Upper lobe of left lung (tissue), 4 donors: Measurements from ENCODE around the gene ZNF30.
"Not testable (repeated sequence)": the region's sequence is repeated elsewhere in the genome, so short reads cannot be mapped to it uniquely, and the experiment has no call there.

Source experiments
- EP300 ChIP-seq, 4 donors: sonication (generic); formaldehyde crosslinking; IDR thresholded peaks; one replicate each; pipeline ENCODE4 v1.5.1; 2017; ENCODE audit warnings: antibody characterized with exemption in 4 of 4, control low read depth in 2 of 4
- POLR2A ChIP-seq, 4 donors: fragments of 450-650 bp; IDR thresholded peaks; one replicate each; pipeline ENCODE4 v1.5.1; 2016 to 2017; ENCODE audit warnings: antibody characterized with exemption in 4 of 4, mild to moderate bottlenecking in 2 of 4
- TF ChIP-seq, protein P1 (sequence below), 6 experiments: fragments of 450-650 bp in 4 of 6; fragments of 200-600 bp in 2 of 6; sonication (generic) in 2 of 6; IDR thresholded peaks; one replicate each; pipeline ENCODE4 v1.5.1; 2016 to 2019; ENCODE audit warnings: antibody characterized with exemption in 6 of 6

DNA sequence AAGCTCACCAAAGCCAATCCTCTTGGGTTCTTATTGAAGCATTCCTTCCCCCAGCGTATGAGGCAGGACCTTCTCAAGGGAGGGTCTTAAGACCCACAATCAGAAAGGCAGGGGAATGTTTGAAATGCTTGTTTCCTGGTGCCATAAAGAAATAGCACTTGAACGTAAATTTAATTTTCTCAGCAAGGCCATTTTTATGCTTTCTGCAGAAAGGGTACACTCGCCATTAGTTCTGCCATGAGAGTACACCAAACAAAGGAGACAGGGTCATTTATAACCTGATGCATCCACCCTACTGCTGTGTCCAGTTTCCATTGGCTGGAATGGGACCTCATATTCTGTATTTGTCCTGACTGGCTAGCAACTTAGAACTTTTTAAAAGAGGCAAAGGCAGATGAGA, 9.6 kb upstream of the ZNF30 start:
- TF ChIP-seq EP300, POLR2A (IDR thresholded peaks at IDR 0.05): not testable (repeated sequence)
- TF ChIP-seq, protein P1, sequence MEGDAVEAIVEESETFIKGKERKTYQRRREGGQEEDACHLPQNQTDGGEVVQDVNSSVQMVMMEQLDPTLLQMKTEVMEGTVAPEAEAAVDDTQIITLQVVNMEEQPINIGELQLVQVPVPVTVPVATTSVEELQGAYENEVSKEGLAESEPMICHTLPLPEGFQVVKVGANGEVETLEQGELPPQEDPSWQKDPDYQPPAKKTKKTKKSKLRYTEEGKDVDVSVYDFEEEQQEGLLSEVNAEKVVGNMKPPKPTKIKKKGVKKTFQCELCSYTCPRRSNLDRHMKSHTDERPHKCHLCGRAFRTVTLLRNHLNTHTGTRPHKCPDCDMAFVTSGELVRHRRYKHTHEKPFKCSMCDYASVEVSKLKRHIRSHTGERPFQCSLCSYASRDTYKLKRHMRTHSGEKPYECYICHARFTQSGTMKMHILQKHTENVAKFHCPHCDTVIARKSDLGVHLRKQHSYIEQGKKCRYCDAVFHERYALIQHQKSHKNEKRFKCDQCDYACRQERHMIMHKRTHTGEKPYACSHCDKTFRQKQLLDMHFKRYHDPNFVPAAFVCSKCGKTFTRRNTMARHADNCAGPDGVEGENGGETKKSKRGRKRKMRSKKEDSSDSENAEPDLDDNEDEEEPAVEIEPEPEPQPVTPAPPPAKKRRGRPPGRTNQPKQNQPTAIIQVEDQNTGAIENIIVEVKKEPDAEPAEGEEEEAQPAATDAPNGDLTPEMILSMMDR (IDR thresholded peaks at IDR 0.05), result not testable (repeated sequence)
